GM18858 (cell line): ENCODE results near the gene SYT4.
A peak's percentile ranks its signal among the peaks of the same experiment; 100 is the strongest.
"Not testable (repeated sequence)": the region's sequence is repeated elsewhere in the genome, so short reads cannot be mapped to it uniquely, and the experiment has no call there.

ENCODE experiments used
- ATAC-seq: cut with Tn5 transposase; IDR thresholded peaks from one replicate; pipeline ENCODE4 v1.9.1; 2021; ENCODE audit not compliant: unreplicated experiment

The SYT4 gene, protein sequence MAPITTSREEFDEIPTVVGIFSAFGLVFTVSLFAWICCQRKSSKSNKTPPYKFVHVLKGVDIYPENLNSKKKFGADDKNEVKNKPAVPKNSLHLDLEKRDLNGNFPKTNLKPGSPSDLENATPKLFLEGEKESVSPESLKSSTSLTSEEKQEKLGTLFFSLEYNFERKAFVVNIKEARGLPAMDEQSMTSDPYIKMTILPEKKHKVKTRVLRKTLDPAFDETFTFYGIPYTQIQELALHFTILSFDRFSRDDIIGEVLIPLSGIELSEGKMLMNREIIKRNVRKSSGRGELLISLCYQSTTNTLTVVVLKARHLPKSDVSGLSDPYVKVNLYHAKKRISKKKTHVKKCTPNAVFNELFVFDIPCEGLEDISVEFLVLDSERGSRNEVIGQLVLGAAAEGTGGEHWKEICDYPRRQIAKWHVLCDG

GRCh38 chr18:43277164-43277600 is at the start of gene SYT4:
Gene SYT4, minus strand, starts transcription at chr18:43277490. Its CDS starts 209 bp downstream, at chr18:43277281.
- no peak for ATAC-seq

GRCh38 chr18:43322132-43322531 is 44.8 kb upstream of the SYT4 start:
- no peak for ATAC-seq

GRCh38 chr18:43314941-43315340 is 37.7 kb upstream of the SYT4 start:
- no peak for ATAC-seq

- ATAC-seq: no peak
Observed at GRCh38 chr18:43312891-43313290, 35.6 kb upstream of the SYT4 start.

- no peak for ATAC-seq
Observed at GRCh38 chr18:43310239-43310638, 32.9 kb upstream of the SYT4 start.

GRCh38 chr18:43303376-43303775 is 26.1 kb upstream of the SYT4 start:
- ATAC-seq: no peak

- ATAC-seq: not testable (repeated sequence)
Observed at GRCh38 chr18:43286187-43286586, 8.9 kb upstream of the SYT4 start.

- no peak for ATAC-seq
Observed at GRCh38 chr18:43283299-43283698, 6.0 kb upstream of the SYT4 start.

GRCh38 chr18:43279015-43279744 is 1.9 kb upstream of the SYT4 start:
- peak; percentile 85 for ATAC-seq

DNA sequence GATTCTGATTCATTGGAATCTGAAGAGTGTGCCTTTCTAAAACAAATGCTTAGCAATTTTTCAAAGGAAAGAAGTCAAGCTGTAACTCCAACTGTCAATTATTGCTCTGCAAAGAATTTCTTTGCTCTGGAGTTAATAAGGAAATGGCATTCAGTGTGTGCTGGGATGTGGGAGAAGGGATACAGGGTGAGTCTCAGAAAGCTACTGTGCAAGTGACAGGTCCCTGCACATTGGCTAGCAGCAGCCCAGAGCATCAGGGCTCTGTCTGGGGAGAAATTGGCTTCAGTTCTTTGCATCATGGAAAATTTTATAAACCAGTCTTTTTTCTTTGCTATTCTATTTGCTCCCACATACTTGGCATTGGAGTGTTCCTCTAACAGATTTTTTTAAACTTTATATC is 1.1 kb upstream of the SYT4 start:
- ATAC-seq: no peak

DNA sequence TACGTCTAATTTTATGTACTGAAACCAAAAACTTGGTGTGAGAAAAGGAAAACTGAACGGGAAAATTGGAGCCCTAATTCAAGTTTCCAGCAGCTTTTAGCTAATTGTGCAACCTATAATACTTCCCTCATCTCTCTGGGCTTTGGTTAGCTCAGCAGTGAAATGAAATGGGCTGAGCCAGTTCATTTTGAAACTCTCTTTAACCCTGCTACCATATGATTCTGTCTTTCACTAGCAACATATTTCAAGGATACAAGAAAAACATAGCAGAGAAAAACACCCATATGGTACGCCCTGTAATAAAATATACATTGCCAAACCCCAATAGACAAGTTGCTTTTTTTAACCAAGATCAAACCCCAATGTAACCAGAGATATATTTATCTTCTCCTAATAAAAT is 799 bp downstream of the SYT4 start:
- no peak for ATAC-seq

- no peak for ATAC-seq
Observed at GRCh38 chr18:43275546-43275945, 1.7 kb downstream of the SYT4 start.

- ATAC-seq: no peak
Observed at GRCh38 chr18:43274526-43274925, 2.8 kb downstream of the SYT4 start.

- ATAC-seq: peak; percentile 87
Observed at GRCh38 chr18:43271593-43272432, 5.5 kb downstream of the SYT4 start.

- ATAC-seq: no peak
Observed at GRCh38 chr18:43267818-43268217, 9.5 kb downstream of the SYT4 start.

- no peak for ATAC-seq
Observed at GRCh38 chr18:43265465-43265864, 11.8 kb downstream of the SYT4 start.

DNA sequence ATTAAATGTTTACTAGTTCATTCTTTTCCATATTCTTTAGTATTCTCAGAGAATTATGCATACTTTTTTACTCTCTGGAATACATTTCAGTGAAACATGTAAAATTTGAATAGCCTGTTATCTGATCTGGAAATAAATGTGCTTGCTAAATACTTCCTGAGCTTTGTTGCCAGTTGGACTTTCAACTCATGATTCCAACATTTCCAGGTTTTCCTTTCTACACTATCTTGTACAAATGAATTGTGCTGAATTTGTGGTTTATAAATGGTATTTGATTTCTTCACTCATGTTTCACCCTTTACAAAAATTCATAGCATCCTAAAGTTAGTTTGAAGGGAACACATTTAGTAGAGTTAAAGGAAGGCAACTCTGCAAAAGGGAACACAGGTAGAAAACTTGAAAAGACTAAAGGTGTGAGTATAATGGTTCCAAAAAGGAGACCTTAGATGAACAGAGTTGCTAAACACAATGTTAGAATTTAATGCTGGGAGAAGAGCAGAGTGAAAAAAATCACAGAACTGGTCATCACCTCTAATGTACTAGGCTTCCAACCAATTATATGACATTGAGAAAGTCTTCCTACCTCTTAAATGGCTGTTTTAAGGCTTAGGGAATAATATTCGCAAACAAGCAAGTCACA is 28.6 kb downstream of the SYT4 start:
- ATAC-seq: no peak

GRCh38 chr18:43247944-43248343 is 29.3 kb downstream of the SYT4 start:
- no peak for ATAC-seq

DNA sequence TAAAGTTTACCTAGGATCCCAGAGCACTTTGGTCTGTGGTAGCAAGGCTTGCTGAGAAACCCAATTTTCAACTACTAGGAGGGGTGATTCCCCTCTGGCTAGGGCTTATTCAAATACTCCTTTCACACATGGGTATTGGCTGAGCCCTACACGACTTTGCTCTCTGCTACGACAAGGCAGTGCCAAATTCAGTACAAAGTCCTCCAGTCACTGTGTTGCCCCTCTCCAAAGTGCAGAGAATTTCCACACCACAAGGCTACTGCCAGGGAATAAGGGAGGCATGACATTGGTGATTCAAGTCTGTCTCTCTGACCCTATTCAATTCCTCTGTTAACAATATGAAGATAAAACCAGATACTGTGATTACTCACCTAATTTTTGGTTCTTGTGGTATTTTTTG is 38.9 kb downstream of the SYT4 start:
- no peak for ATAC-seq

GRCh38 chr18:43236921-43237320 is 40.4 kb downstream of the SYT4 start:
- ATAC-seq: no peak

DNA sequence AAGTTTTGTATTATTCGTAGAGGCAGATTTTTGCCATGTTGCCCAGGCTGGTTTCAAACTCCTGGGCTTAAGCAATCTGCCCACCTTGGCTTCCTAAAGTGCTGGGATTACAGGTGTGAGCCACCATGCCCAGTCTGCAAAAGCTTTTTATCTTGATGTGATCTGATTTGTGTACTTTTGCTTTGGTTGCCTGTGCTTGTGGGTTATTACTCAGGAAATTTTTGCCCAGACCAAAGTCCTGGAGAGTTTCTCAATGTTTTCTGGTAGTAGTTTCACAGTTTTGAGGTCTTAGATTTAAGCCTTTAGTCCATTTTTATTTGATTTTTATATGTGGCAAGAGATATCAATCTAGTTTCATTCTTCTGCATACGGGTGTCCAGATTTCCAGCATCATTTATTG is 42.4 kb downstream of the SYT4 start:
- no peak for ATAC-seq
